ENCODE measurements around the gene PUS3.

- no peak for TF ChIP-seq EZH2 (IDR thresholded peaks at IDR 0.05; ENCODE audit: insufficient read depth, poor library complexity, severe bottlenecking)
- no peak for TF ChIP-seq EZH2phosphoT487 (IDR thresholded peaks at IDR 0.05; ENCODE audit: insufficient read depth, low read depth)
Measured at GRCh38 chr11:125871391-125872137, 31.4 kb downstream of the PUS3 start.

Measured in GM23248 (cell line).